ENCODE results near the gene ABCB9.

Gene ABCB9

GRCh38 chr12:122981587-122982476 is 15.6 kb upstream of the ABCB9 start:
- DNase-seq (ENCODE audit: low read depth) = no peak

GRCh38 chr12:122981036-122981471 is 14.8 kb upstream of the ABCB9 start:
- DNase-seq (ENCODE audit: low read depth) = no peak

GRCh38 chr12:122980183-122981035 is 14.1 kb upstream of the ABCB9 start, which contains the start of gene ARL6IP4:
TSS of gene ARL6IP4 (plus strand) at chr12:122980681. CDS start at chr12:122981140, 459 bp downstream.
- DNase-seq (ENCODE audit: low read depth) = peak; percentile 53

- DNase-seq (ENCODE audit: low read depth) = no peak
Measured at GRCh38 chr12:122979908-122980182, 13.6 kb upstream of the ABCB9 start.

GRCh38 chr12:122979001-122979907 is 13.0 kb upstream of the ABCB9 start:
- no peak for DNase-seq (ENCODE audit: low read depth)

- DNase-seq (ENCODE audit: low read depth) = no peak
Measured at GRCh38 chr12:122978507-122978955, 12.3 kb upstream of the ABCB9 start.

- DNase-seq (ENCODE audit: low read depth) = no peak
Measured at GRCh38 chr12:122977655-122978392, 11.6 kb upstream of the ABCB9 start.

- DNase-seq (ENCODE audit: low read depth) = no peak
Measured at GRCh38 chr12:122977153-122977552, 10.9 kb upstream of the ABCB9 start.

GRCh38 chr12:122976648-122976975 is 10.3 kb upstream of the ABCB9 start:
- no peak for DNase-seq (ENCODE audit: low read depth)

GRCh38 chr12:122975790-122976647 is 9.8 kb upstream of the ABCB9 start:
- no peak for DNase-seq (ENCODE audit: low read depth)

- peak; percentile 88 for DNase-seq (ENCODE audit: low read depth)
Measured at GRCh38 chr12:122974892-122975789, 8.9 kb upstream of the ABCB9 start, which contains the start of gene OGFOD2. TSS of gene OGFOD2 (plus strand) at chr12:122975244. CDS start at chr12:122975252, 8 bp downstream.

- DNase-seq (ENCODE audit: low read depth) = peak; percentile 99
Measured at GRCh38 chr12:122974274-122974891, 8.1 kb upstream of the ABCB9 start.

- no peak for DNase-seq (ENCODE audit: low read depth)
Measured at GRCh38 chr12:122969676-122970075, 3.4 kb upstream of the ABCB9 start.

GRCh38 chr12:122968104-122968503 is 1.8 kb upstream of the ABCB9 start:
- DNase-seq (ENCODE audit: low read depth) = no peak

- DNase-seq (ENCODE audit: low read depth) = no peak
Measured at GRCh38 chr12:122966743-122967550, 684 bp upstream of the ABCB9 start.

GRCh38 chr12:122965321-122965751 is 927 bp downstream of the ABCB9 start:
- no peak for DNase-seq (ENCODE audit: low read depth)

- no peak for DNase-seq (ENCODE audit: low read depth)
Measured at GRCh38 chr12:122964439-122965257, 1.6 kb downstream of the ABCB9 start.
